Right ventricle myocardium inferior (tissue), 1 donor: Measurements from ENCODE around the gene UFM1. TPM values are rescaled to one million over a fixed set of nuclear protein-coding genes. Genes with fewer than 3 reads are reported as not detected.
A peak's percentile ranks its signal among the peaks of the same experiment; 100 is the strongest.
"Not testable (repeated sequence)": the region's sequence is repeated elsewhere in the genome, so short reads cannot be mapped to it uniquely, and the experiment has no call there.

ENCODE experiments used
- ATAC-seq: fragments of 200-7000 bp; cut with Tn5 transposase; one replicate; pipeline ENCODE4 v1.9.1; 2020; ENCODE audit warnings: mild to moderate bottlenecking, moderate library complexity
- DNase-seq: peaks from one replicate; pipeline ENCODE4 v3.0.0; 2021; ENCODE audit errors: missing footprints
- intact Hi-C: fragments of 100-400 bp; cut with DNase I; formaldehyde crosslinking; loops from one replicate; pipeline ENCODE4 v1.11.0; 2022
- total RNA-seq: library from RNA; stranded (reverse); fragmentation: NEBNext Ultra II Directional; extraction: Animal tissue kit (Norgen Biotek cat#: 25700); gene quantifications from one replicate; pipeline ENCODE4 v1.2.1, GENCODE V29; 2021
- donor health status: DM: no; HTN: yes; CAD: no; lungs with severe emphysema.

The UFM1 gene
- total RNA-seq, 1 donor from 2014 or later = 26.3 TPM

DNA sequence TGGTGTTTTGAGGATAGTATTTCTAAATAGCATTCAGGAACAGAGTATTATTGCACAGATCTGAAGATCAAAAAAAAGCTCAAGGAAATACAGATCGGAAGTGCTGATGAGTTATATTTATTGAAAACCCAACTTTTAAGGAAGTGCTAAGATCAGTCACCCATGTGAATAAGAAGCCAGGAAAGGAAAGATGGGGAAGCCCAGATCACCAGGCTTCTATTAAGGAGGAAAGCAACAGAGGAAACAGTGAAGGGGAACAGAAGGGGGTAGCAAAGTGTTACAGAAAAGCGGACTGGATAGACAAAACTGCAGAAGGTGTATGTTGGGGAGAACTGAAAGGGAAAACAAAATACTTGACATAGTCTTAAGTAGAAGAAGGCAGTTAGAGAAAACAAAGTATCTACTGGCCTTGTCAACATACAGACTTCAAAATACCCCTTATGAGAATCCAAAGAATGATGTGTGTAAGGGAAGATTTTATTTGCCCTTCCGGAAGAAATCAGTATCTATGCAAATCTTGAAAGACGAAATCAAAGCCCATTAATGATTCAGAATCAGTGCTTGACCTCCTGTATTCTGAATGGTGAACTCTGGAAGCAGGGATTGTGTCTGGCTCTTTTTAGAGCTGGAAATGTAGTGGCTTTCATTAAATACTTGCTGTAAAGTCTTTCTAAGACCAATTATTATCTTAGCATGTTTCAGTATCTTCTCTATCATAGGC is 12.1 kb downstream of the UFM1 start:
- intact Hi-C loops = no loop called here
- DNase-seq (no peak), ATAC-seq (peak; percentile 39)

DNA sequence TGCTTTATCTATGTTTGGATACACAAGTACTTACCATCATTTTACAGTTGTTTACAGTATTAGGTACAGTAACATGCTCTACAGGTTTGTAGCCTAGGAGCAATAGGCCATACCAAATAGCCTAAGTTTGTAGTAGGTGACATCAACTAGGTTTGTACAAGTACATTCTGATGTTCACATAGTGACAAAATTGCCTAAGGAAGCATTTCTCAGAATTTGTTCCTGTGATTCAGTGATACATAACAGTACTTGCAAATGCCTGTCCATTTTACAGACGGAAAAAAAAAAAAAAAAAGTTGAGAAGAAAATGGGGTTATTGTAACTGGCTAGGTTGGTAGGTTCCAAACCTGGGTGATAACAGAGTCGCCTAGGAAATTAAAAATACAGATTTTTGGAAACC is 13.6 kb downstream of the UFM1 start:
- ATAC-seq (no peak), DNase-seq (no peak)
- intact Hi-C loops = no loop called here

DNA sequence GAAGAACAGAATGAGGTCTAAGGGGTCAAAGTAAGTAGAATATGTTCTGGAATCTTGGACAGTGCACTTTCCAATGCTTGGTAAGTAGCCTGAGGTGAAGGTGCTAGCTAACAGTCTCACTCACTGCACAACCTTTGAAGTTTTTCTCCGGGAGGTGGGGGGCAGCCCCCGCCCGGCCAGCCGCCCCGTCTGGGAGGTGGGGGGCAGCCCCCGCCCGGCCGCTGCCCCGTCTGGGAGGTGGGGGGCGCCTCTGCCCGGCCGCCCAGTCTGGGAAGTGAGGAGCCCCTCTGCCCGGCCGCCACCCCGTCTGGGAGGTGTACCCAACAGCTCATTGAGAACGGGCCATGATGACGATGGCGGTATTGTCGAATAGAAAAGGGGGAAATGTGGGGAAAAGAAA is 14.1 kb downstream of the UFM1 start:
- intact Hi-C loops, DNase-seq, ATAC-seq: not testable (repeated sequence)

DNA sequence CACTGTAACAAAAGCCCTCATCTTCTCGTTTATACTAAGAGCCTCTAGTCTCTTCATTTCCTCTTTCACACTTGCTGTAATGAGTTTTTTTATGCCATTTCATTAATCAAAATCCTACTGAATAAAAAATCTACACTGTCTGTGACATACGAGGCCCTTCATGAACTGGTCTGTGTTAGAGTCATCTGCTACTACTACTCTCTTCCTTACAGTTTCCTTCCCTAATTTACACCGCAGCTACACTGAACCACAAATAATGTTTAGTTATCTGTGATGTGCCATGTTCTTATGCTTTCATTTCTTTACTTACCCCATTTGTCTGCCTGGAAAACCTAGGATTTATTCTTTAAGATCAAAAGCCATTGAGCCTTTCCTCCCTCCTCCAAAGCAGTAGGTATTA is 16.0 kb downstream of the UFM1 start:
- ATAC-seq = no peak
- intact Hi-C loops = no loop called here
- no peak for DNase-seq

DNA sequence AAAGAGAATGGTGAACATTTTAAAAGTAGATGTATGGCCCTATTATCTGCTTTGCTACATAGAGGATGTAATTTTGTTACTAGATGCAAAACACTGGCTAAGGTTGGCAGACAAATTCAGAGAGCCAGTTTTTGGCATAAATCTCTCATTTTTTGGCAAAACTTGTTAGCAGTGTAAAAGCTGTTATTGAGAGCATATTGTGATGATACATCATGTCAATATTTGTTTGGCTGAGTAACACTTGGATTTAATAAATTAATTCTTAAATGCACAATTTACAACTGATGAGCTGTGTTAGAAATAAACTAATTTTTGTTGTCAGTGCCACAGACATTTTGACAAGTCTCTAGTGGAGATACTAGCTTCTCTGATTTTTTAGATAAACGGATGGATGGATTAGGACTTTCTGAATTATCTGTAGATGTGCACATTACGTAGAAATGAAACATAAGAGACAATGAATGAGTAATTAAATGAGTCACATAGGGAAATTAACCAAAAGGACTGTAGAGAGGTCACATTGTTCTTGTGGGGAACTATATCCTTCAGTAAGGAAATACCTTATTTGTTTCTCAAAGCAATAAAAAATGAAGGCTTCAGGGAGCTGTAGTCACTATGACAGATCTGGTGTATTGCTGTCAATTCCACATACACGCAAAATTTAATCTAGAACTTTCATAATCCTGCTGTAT is 17.4 kb downstream of the UFM1 start:
- intact Hi-C loops = no loop called here
- ATAC-seq = no peak
- no peak for DNase-seq

DNA sequence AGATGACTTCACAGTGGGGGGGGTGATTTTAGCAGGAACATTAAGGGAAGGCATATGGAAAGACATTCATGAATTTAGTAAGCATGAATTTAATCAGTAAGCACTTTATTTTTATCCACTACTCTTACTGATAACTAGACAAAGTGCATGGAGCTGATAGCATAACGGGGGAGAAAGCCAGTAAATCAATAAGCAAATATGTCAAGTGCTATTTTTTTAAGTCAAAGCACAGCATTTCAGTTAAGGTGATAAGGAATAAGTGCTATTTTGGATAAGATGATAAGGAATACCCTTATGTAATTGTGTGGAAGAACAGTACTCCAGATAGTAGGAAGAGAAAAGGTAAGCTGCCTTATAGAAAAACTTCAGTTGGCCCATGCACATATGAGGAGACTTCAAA is 19.4 kb downstream of the UFM1 start:
- no peak for ATAC-seq
- intact Hi-C loops = no loop called here
- no peak for DNase-seq

DNA sequence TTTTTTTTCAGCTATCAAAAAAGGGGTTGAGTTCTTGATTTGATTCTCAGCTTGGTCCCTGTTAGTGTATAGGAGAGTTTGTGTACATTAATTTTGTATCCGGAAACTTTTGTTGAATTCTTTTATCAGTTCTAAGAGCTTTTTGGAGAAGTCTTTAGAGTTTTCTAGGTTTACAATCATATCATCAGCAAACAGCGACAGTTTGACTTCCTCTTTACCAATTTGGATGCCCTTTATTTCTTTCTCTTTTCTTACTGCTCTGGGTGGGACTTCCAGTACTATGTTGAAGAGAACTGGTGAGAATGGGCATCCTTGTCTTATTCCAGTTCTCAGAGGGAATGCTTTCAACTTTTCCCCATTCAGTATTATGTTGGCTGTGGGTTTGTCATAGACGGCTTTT is 20.4 kb downstream of the UFM1 start:
- DNase-seq, intact Hi-C loops, ATAC-seq: not testable (repeated sequence)

DNA sequence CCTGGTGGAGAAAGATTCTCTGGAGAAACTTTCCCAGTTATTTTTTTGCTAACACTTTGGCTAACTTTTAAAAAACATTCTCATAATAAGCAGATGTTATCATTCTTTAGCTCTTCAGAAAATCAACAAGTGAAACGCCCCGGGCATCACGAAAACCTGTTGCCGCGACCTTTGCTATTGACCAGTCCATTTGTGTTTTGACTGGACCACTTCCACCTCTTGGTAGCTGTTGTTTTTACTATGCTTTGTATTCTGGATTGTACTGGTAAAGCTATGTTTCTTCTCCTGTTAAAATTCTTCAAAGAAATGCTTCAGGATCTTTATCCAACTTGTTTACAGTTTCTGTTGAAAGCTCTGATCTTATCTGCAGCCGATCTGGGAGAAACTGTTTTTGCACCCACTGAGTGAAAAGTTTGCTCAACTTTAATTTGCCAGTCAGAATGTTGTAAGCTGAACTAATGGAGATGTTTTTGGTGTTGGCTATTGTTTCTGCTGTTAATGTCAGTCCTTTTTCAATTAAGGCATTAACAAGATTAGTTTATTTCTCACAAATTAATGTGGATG is 23.3 kb downstream of the UFM1 start:
- intact Hi-C loops = no loop called here
- ATAC-seq (no peak), DNase-seq (no peak)

DNA sequence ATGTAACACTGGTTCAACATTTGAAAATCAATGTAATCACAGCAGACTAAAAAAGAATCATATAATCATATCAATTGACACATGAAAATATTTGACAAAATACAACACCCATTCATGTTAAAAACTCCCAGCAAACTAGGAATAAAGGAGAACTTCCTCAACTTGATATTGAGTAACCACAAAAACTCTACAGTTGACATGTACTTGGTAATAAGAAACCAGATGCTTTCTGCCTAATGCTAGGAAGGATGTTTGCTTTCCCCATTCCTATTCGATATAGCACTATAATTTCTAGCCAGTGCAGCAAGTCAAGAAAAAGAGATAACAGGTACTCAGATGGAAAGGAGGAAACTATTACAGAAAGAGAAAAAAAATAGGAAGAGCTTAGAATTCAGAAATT is 26.9 kb downstream of the UFM1 start:
- ATAC-seq (no peak), DNase-seq (no peak)
- intact Hi-C loops = no loop called here

DNA sequence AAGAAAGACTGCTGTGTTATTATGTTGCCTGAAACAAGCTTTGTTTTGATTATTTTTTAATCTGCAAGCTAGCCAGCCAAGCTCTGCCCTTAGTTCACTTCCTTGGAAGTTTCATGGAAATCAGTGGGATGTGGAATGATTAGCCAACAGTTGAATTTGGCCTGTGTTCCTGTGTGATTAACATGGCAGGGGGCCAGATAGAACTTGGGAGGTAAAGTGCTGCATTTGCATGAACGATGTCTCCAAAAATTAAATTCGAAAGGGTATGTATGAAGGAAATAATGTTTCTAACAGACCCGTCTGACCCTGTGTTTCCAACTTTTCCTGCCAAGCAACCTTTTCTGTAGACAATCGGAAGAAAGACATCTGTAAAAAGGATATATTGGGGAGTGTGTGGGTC is 32.2 kb downstream of the UFM1 start:
- intact Hi-C loops = no loop called here
- ATAC-seq = no peak
- no peak for DNase-seq

DNA sequence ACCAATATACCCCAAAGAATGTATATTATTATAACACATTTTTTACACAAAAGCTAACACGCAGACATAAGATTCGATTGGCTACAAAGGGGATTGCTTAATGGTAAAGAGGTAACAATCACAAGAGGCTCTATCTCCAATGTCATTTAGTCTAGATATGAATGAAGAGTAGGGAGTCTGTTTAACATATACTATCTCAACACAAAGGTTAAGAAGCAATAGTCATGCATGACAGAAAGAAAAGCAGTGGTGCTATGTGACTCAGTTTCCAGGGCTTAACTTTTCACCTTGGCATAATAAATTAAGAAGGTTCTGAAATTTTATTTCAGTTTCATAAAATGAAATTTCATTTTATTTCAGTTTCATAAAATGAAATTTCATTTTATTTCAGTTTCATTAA is 33.3 kb downstream of the UFM1 start:
- DNase-seq = no peak
- intact Hi-C loops = no loop called here
- no peak for ATAC-seq

DNA sequence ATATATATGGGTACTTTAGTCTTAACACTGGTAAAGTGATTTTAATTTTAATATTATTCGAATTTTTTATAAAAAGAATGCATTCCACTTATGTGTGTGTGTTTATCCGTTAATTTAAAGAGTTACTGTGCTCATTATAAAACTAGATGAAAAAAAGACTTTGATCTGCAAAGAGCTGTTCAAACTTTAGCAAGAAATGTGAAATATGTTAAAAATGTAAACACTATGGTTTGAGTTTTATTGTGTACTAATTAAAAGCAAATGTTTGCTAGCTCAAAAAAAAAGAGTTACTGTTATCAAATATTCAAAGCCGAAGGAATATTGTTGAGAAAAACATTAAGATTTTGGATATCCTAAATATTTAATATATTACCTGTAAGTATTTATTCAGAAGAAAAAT is 34.5 kb downstream of the UFM1 start:
- intact Hi-C loops = no loop called here
- DNase-seq (no peak), ATAC-seq (no peak)

DNA sequence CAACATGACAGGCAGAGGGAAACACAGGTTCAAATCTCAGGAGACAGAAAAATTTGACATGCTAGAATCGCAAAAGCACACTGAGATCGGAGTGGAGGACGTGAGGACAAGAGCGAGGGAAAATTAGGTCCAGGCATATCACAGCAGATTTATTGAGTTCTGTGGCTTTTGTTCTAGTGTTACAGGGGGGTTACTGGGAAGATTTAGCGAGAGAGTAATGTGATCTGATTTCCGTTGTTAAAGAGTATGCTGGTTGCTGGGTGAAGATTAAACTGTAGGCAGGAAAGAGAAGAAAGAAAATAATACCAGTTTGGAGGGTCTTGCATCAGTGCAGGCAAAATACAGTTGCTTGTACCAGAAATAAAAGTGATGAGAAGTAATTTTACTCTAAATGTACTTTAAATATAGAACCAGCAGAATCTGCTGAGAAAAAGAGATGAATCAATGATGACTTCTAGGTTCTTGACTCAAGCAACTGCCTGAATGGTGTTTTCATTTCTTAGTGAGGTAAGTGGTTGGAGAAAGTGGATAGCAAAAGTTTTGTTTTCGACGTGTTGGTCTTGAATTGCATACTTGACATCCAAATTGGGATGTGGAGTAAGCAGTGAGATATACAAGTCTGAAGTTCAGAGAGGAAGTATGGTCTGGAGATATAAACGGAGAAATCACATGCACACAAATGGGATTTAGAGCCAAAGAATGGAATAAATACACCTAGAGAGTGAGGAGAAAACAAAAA is 35.7 kb downstream of the UFM1 start:
- ATAC-seq = no peak
- intact Hi-C loops = no loop called here
- DNase-seq = no peak

DNA sequence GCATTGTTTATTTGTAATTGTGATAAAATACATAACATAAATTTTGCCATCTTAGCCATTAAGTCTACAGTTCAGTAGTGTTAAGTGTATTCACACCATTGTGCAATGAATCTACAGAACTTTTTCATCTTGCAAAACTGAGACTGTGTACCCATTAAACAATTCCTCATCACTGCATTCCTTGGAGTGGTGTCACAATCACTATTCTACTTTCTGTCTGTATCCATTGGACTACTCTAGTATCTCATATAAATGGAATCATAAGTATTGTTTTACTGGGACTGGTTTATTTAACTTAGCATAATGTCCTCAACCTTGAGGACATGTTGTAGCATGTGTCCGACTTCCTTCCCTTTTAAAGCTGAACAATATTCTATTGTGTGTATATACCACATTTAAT is 36.8 kb downstream of the UFM1 start:
- no peak for ATAC-seq
- intact Hi-C loops = no loop called here
- DNase-seq = no peak

DNA sequence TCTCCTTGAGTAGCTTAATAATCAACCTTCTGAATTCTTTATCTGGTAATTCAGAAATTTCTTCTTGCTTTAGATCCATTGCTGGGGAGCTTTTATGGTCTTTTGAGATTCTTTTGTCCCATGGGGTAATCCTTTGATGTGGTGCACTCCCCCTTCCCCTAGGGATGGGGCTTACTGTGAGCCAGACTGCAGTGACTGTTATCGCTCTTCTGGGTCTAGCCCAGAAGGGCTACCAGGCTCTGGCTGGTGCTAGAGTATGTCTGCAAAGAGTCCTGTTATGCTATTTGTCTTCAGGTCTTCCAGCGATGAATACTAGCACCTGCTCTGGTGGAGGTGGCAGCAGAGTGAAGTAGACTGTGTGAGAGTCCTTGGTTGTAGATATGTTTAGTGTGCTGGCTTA is 41.7 kb downstream of the UFM1 start:
- ATAC-seq (no peak), DNase-seq (no peak)
- intact Hi-C loops = no loop called here

DNA sequence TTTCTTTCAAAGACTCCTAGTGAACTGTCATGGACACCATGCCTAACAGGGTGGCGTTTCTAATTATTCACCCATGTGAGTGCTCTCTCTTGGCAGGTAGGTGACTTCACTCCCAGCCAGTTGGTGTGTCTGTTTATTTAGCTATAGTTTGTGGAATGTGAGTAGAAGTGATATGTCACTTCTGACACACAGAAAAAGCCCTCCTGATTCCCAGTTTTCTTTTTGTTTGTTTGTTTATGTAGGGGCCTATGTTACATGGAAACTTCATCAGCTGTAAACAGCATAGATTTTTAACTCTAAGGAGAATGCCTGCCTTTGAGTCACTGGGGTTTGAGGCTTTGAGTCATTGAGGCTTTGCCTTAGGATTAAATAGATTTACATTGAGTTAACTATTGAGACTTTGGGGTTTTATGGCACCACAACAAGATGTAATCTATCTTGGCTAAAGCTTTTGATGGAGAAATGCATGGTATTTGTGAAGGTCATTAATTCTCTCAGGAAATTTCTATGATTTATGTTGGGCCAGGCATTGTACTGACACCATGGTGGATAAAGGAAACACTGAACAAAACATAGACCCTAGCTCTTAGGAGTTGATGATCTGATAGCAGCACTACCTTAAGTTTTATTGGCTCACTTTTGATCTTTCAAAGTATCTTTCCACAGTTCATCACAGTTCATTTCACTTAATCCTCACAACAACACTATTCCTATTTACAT is 45.3 kb downstream of the UFM1 start:
- intact Hi-C loops = no loop called here
- DNase-seq = no peak
- ATAC-seq = no peak

DNA sequence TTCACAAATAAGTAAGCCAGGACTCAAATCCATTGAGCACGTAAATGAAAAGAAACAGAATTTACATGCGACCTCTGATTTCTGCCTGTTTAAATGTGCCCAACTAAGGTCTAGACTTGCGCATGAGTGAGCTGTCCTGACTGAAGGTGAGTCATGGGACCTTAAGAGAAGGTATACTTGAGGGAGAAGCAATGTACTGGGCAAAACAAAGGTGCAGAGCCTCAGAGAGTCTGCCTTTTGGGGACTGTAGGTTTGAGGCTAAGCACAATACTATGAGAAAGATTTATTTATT is 45.8 kb downstream of the UFM1 start:
- ATAC-seq = no peak
- intact Hi-C loops = no loop called here
- DNase-seq = no peak

DNA sequence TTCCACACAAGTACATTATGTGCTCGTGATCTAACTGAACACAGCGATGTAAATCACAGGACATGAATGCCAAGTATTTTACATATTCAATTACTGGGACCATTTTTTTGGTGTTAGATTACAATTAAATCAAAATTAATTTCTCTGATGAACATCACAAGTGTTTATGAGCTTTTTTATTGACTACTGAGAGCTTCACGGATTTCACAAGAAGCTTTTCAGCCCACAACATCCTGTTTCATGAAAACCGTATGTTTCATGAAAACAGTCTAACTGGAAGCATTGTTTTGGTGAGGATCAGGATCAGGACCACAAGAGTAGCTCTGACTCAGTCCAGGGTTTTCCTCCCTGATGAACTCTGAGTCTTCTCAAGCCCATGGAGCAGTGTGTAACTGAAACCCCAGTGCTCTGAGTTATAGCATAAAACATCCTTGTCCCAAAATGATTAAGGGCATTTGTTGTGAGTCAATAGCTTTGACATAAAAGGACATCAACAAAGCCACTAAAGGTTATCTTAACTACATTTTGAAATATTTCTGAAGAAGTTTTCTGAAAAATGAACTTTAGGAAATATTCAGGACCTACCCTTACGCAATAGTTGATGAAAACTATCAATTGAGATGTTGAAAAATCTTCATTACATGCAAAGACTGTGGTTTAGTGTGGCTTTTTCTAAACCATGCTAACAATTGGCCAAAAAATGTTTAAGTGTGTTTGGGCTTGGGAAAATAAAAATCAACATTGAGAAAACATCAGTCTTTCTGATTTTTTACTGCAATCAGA is 49.3 kb downstream of the UFM1 start:
- ATAC-seq (no peak), DNase-seq (no peak)
- intact Hi-C loops = no loop called here

DNA sequence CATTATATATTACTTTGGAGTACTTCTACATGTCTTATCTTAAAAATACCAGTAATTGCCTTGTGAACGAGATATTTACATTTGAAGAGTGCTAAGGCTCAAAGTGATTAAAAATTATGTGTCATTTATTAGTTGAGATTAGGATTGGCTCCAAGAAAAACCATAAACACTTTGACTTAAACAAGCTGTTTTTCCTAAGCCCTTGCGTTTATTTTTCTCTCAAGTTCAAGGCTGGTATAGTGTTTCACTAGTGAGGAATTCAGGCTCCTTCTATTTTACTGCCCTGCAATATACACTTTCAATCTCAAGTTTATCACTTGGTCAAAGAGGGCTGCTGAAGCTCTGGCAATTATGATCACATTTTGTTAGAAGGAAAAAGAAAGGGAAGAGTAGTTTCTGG is 49.9 kb downstream of the UFM1 start:
- intact Hi-C loops = no loop called here
- ATAC-seq (no peak), DNase-seq (no peak)
